ENCODE measurements around the gene TIMM17B. TPM values are rescaled to one million over a fixed set of nuclear protein-coding genes. Genes with fewer than 3 reads are reported as not detected.
"Not testable (repeated sequence)": the region's sequence is repeated elsewhere in the genome, so short reads cannot be mapped to it uniquely, and the experiment has no call there.

TIMM17B gene
- total RNA-seq, 1 donor from 2014 or later: 58.2 TPM

GRCh38 chrX:48883729-48884128 lies 13.8 kb downstream of the TIMM17B start:
- H3K36me3 ChIP-seq (ENCODE audit: insufficient read depth, low read length): no peaks in the 10 kb centered on the region
- H4K20me1 ChIP-seq (ENCODE audit: insufficient read depth, low read length): no peaks in the 10 kb centered on the region
- TF ChIP-seq, protein P1, sequence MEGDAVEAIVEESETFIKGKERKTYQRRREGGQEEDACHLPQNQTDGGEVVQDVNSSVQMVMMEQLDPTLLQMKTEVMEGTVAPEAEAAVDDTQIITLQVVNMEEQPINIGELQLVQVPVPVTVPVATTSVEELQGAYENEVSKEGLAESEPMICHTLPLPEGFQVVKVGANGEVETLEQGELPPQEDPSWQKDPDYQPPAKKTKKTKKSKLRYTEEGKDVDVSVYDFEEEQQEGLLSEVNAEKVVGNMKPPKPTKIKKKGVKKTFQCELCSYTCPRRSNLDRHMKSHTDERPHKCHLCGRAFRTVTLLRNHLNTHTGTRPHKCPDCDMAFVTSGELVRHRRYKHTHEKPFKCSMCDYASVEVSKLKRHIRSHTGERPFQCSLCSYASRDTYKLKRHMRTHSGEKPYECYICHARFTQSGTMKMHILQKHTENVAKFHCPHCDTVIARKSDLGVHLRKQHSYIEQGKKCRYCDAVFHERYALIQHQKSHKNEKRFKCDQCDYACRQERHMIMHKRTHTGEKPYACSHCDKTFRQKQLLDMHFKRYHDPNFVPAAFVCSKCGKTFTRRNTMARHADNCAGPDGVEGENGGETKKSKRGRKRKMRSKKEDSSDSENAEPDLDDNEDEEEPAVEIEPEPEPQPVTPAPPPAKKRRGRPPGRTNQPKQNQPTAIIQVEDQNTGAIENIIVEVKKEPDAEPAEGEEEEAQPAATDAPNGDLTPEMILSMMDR (IDR thresholded peaks at IDR 0.05; ENCODE audit: insufficient read depth, low read depth, low read length): no peak
- TF ChIP-seq EZH2 (IDR thresholded peaks at IDR 0.05; ENCODE audit: insufficient read depth, low read length): no peak
- no peaks in the 10 kb centered on the region for H3K36me3 Mint-ChIP-seq (ENCODE audit: low read depth, unreplicated experiment)
- no peak for FAIRE-seq
- H3K9me3 Mint-ChIP-seq (ENCODE audit: unreplicated experiment): no peaks in the 10 kb centered on the region
- H3K27ac Mint-ChIP-seq (ENCODE audit: unreplicated experiment): no peak overlapping the region
- H3K4me3 Mint-ChIP-seq (ENCODE audit: unreplicated experiment): no peak overlapping the region
- DNase-seq (ENCODE audit: low read depth): no peak
- no peak overlapping the region for H3K9ac ChIP-seq (ENCODE audit: low read length)
- H3K79me2 ChIP-seq (ENCODE audit: insufficient read depth, low read length): no peaks in the 10 kb centered on the region
- H3K27me3 ChIP-seq (ENCODE audit: insufficient read depth, low read length): no peaks in the 10 kb centered on the region
- no peak overlapping the region for H2AFZ ChIP-seq (ENCODE audit: low read depth, low read length)
- no peaks in the 10 kb centered on the region for H3K4me1 Mint-ChIP-seq (ENCODE audit: low read depth, unreplicated experiment)
- H3K9me3 ChIP-seq (ENCODE audit: insufficient read depth, low read depth, low read length): no peaks in the 10 kb centered on the region
- no peak overlapping the region for H3K4me3 ChIP-seq (ENCODE audit: insufficient read depth, low read depth, low read length)
- no peaks in the 10 kb centered on the region for H3K4me1 ChIP-seq (ENCODE audit: insufficient read depth, low read length)
- peaks cover 3% of the 10 kb centered on the region for H3K27me3 Mint-ChIP-seq (ENCODE audit: low read depth, unreplicated experiment)
- no peak overlapping the region for H3K4me2 ChIP-seq (ENCODE audit: low read length)
- no peak overlapping the region for H3K27ac ChIP-seq (ENCODE audit: low read depth, low read length)

- H3K4me1 ChIP-seq (ENCODE audit: insufficient read depth, low read length); H3K36me3 ChIP-seq (ENCODE audit: insufficient read depth, low read length); H3K4me1 Mint-ChIP-seq (ENCODE audit: low read depth, unreplicated experiment); H3K79me2 ChIP-seq (ENCODE audit: insufficient read depth, low read length); H3K4me2 ChIP-seq (ENCODE audit: low read length); H3K4me3 ChIP-seq (ENCODE audit: insufficient read depth, low read depth, low read length); H2AFZ ChIP-seq (ENCODE audit: low read depth, low read length); H3K36me3 Mint-ChIP-seq (ENCODE audit: low read depth, unreplicated experiment); H4K20me1 ChIP-seq (ENCODE audit: insufficient read depth, low read length); H3K27ac ChIP-seq (ENCODE audit: low read depth, low read length); H3K27me3 Mint-ChIP-seq (ENCODE audit: low read depth, unreplicated experiment); H3K4me3 Mint-ChIP-seq (ENCODE audit: unreplicated experiment); H3K9me3 ChIP-seq (ENCODE audit: insufficient read depth, low read depth, low read length); H3K9me3 Mint-ChIP-seq (ENCODE audit: unreplicated experiment); H3K27ac Mint-ChIP-seq (ENCODE audit: unreplicated experiment); DNase-seq (ENCODE audit: low read depth); H3K27me3 ChIP-seq (ENCODE audit: insufficient read depth, low read length); H3K9ac ChIP-seq (ENCODE audit: low read length): not testable (repeated sequence)
- peak; percentile 92 for FAIRE-seq
These were observed 20.6 kb downstream of the TIMM17B start for GRCh38 chrX:48876944-48877343.

DNA sequence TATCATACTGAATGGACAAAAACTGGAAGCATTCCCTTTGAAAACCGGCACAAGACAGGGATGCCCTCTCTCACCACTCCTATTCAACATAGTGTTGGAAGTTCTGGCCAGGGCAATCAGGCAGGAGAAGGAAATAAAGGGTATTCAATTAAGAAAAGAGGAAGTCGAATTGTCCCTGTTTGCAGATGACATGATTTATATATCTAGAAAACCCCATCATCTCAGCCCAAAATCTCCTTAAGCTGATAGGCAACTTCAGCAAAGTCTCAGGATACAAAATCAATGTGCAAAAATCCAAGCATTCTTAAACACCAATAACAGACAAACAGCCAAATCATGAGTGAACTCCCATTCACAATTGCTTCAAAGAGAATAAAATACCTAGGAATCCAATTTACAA lies 25.6 kb downstream of the TIMM17B start:
- not testable (repeated sequence) for H3K27me3 Mint-ChIP-seq (ENCODE audit: low read depth, unreplicated experiment); FAIRE-seq; H3K4me3 ChIP-seq (ENCODE audit: insufficient read depth, low read depth, low read length); H3K27ac ChIP-seq (ENCODE audit: low read depth, low read length); H3K9me3 Mint-ChIP-seq (ENCODE audit: unreplicated experiment); H3K36me3 ChIP-seq (ENCODE audit: insufficient read depth, low read length); H3K4me3 Mint-ChIP-seq (ENCODE audit: unreplicated experiment); H3K4me1 Mint-ChIP-seq (ENCODE audit: low read depth, unreplicated experiment); H3K36me3 Mint-ChIP-seq (ENCODE audit: low read depth, unreplicated experiment); H3K4me2 ChIP-seq (ENCODE audit: low read length); H3K4me1 ChIP-seq (ENCODE audit: insufficient read depth, low read length); DNase-seq (ENCODE audit: low read depth); H3K27ac Mint-ChIP-seq (ENCODE audit: unreplicated experiment); H2AFZ ChIP-seq (ENCODE audit: low read depth, low read length); H3K79me2 ChIP-seq (ENCODE audit: insufficient read depth, low read length); H3K9me3 ChIP-seq (ENCODE audit: insufficient read depth, low read depth, low read length); H3K9ac ChIP-seq (ENCODE audit: low read length); H3K27me3 ChIP-seq (ENCODE audit: insufficient read depth, low read length); H4K20me1 ChIP-seq (ENCODE audit: insufficient read depth, low read length)

GRCh38 chrX:48864210-48864609 lies 33.4 kb downstream of the TIMM17B start:
- H3K27ac Mint-ChIP-seq (ENCODE audit: unreplicated experiment): no peak overlapping the region

More at GRCh38 chrX:48864210-48864609, 33.4 kb downstream of the TIMM17B start:
- Histone ChIP-seq H3K27ac (ENCODE audit: low read depth, low read length) (no peak overlapping the region), H3K4me2 (ENCODE audit: low read length) (peak overlapping the region; percentile 29), H3K27me3 (ENCODE audit: insufficient read depth, low read length) (no peaks in the 10 kb centered on the region), H3K4me3 (ENCODE audit: insufficient read depth, low read depth, low read length) (no peak overlapping the region), H3K36me3 (ENCODE audit: insufficient read depth, low read length) (no peaks in the 10 kb centered on the region), H2AFZ (ENCODE audit: low read depth, low read length) (no peak overlapping the region), H3K79me2 (ENCODE audit: insufficient read depth, low read length) (no peaks in the 10 kb centered on the region), H3K4me1 (ENCODE audit: insufficient read depth, low read length) (peaks cover 5% of the 10 kb centered on the region), H3K9me3 (ENCODE audit: insufficient read depth, low read depth, low read length) (no peaks in the 10 kb centered on the region), H3K9ac (ENCODE audit: low read length) (no peak overlapping the region), H4K20me1 (ENCODE audit: insufficient read depth, low read length) (no peaks in the 10 kb centered on the region)
- Mint-ChIP-seq H3K36me3 (ENCODE audit: low read depth, unreplicated experiment) (no peaks in the 10 kb centered on the region), H3K27me3 (ENCODE audit: low read depth, unreplicated experiment) (peaks cover 6% of the 10 kb centered on the region), H3K4me3 (ENCODE audit: unreplicated experiment) (peak overlapping the region; percentile 45), H3K9me3 (ENCODE audit: unreplicated experiment) (no peaks in the 10 kb centered on the region), H3K4me1 (ENCODE audit: low read depth, unreplicated experiment) (peaks cover 7% of the 10 kb centered on the region)
- TF ChIP-seq, protein P1 (IDR thresholded peaks at IDR 0.05; ENCODE audit: insufficient read depth, low read depth, low read length): no peak
- DNase-seq (ENCODE audit: low read depth) (peak; percentile 76), FAIRE-seq (peak; percentile 59)
